Activated effector memory CD4-positive, alpha-beta T cell treated with Interleukin-2 at 50 U/mL for 16 hours (primary cell): ENCODE results near the gene PSMB2.
"Not testable (repeated sequence)": the region's sequence is repeated elsewhere in the genome, so short reads cannot be mapped to it uniquely, and the experiment has no call there.

Experiments
- DNase-seq: peaks from one replicate; pipeline ENCODE4 v3.0.0-alpha.2; 2020

PSMB2 gene

GRCh38 chr1:35591211-35591610 lies 50.1 kb downstream of the PSMB2 start:
- DNase-seq, result no peak

GRCh38 chr1:35590476-35591040 lies 50.8 kb downstream of the PSMB2 start:
- DNase-seq, result no peak

GRCh38 chr1:35589516-35590427 lies 51.6 kb downstream of the PSMB2 start:
- DNase-seq, result no peak

GRCh38 chr1:35588197-35588910 lies 53.0 kb downstream of the PSMB2 start:
- DNase-seq, result no peak

- DNase-seq, result no peak
Measured at GRCh38 chr1:35587736-35588135, 53.6 kb downstream of the PSMB2 start.

GRCh38 chr1:35586808-35587207 lies 54.5 kb downstream of the PSMB2 start:
- no peak for DNase-seq

GRCh38 chr1:35585805-35586204 lies 55.5 kb downstream of the PSMB2 start:
- DNase-seq, result not testable (repeated sequence)

- no peak for DNase-seq
Measured at GRCh38 chr1:35585281-35585680, 56.0 kb downstream of the PSMB2 start.

- not testable (repeated sequence) for DNase-seq
Measured at GRCh38 chr1:35581621-35582020, 59.7 kb downstream of the PSMB2 start.

GRCh38 chr1:35580949-35581388 lies 60.4 kb downstream of the PSMB2 start:
- no peak for DNase-seq

- DNase-seq, result peak; percentile 61
Measured at GRCh38 chr1:35577071-35577998, 64.0 kb downstream of the PSMB2 start.

- DNase-seq, result not testable (repeated sequence)
Measured at GRCh38 chr1:35576766-35577070, 64.6 kb downstream of the PSMB2 start.

- DNase-seq, result no peak
Measured at GRCh38 chr1:35576061-35576765, 65.1 kb downstream of the PSMB2 start.

- DNase-seq, result no peak
Measured at GRCh38 chr1:35575416-35575958, 65.8 kb downstream of the PSMB2 start.

GRCh38 chr1:35574655-35575415 lies 66.5 kb downstream of the PSMB2 start:
- no peak for DNase-seq

GRCh38 chr1:35574125-35574654 lies 67.1 kb downstream of the PSMB2 start:
- DNase-seq, result no peak

GRCh38 chr1:35573198-35574124 lies 67.9 kb downstream of the PSMB2 start, which contains the start of gene TFAP2E:
TFAP2E (plus strand) TSS chr1:35573314; CDS start chr1:35573578, 264 bp downstream.
- no peak for DNase-seq

- DNase-seq, result no peak
Measured at GRCh38 chr1:35572296-35572695, 69.0 kb downstream of the PSMB2 start.

- no peak for DNase-seq
Measured at GRCh38 chr1:35571263-35571662, 70.1 kb downstream of the PSMB2 start.
